Activated CD4-positive, alpha-beta T cell treated with anti-CD3 and anti-CD28 coated beads, Interleukin-2, amount 10 ng/mL, durations not matched to agents 7 days and 5 days (primary cell): Measurements from ENCODE around the gene MDC1. TPM values are rescaled to one million over a fixed set of nuclear protein-coding genes. Genes with fewer than 3 reads are reported as not detected.
A peak's percentile ranks its signal among the peaks of the same experiment; 100 is the strongest.
"Not testable (repeated sequence)": the region's sequence is repeated elsewhere in the genome, so short reads cannot be mapped to it uniquely, and the experiment has no call there.

Experiments
- CTCF ChIA-PET: fragments of 350-600 bp; sonication (Branson Sonifier 250); formaldehyde crosslinking; loops from one replicate; lab custom pipeline; 2021; ENCODE audit warnings: antibody characterized with exemption; lab: Charles Lee
- POLR2A ChIA-PET: fragments of 350-600 bp; sonication (Branson Sonifier 250); formaldehyde crosslinking; loops from one replicate; lab custom pipeline; 2021; ENCODE audit warnings: antibody characterized with exemption; lab: Charles Lee
- DNase-seq: peaks from one replicate; pipeline ENCODE4 v3.0.0-alpha.2; 2020
- H3K27ac Mint-ChIP-seq: one replicate; pipeline ENCODE4 v1.8.0; 2021; ENCODE audit warnings: mild to moderate bottlenecking, moderate library complexity, mixed read lengths
- H3K27me3 Mint-ChIP-seq: one replicate; pipeline ENCODE4 v1.8.0; 2021; ENCODE audit warnings: mixed read lengths
- H3K36me3 Mint-ChIP-seq: one replicate; pipeline ENCODE4 v1.8.0; 2021; ENCODE audit warnings: low read depth, mixed read lengths
- H3K4me1 Mint-ChIP-seq: one replicate; pipeline ENCODE4 v1.8.0; 2021; ENCODE audit warnings: mixed read lengths
- H3K4me3 Mint-ChIP-seq: one replicate; pipeline ENCODE4 v1.8.0; 2021; ENCODE audit warnings: mild to moderate bottlenecking, moderate library complexity, mixed read lengths
- H3K9me3 Mint-ChIP-seq: one replicate; pipeline ENCODE4 v1.8.0; 2021; ENCODE audit warnings: mixed read lengths
- total RNA-seq, 2 experiments: library from RNA; stranded (reverse); gene quantifications; one replicate each; pipeline ENCODE4 v1.2.3, GENCODE V29; 2021

MDC1 gene
- total RNA-seq, 2 experiments from 2014 or later = 46.8 to 53.2 TPM

GRCh38 chr6:30679765-30680535 is 37.1 kb downstream of the MDC1 start:
- H3K4me1 Mint-ChIP-seq = peaks cover 29% of the 10 kb centered on the region
- peaks cover 84% of the 10 kb centered on the region for H3K36me3 Mint-ChIP-seq
- POLR2A ChIA-PET = interaction anchor here (1.4 to 1.6 kb wide), 2 partner anchors 42 to 48 kb away, joined by 4 to 16 read pairs; no protein-coding TSS in a partner anchor
- no peaks in the 10 kb centered on the region for H3K9me3 Mint-ChIP-seq
- no peak for DNase-seq
- CTCF ChIA-PET = interaction anchor here (0.5 to 12.7 kb wide), 13 partner anchors 7 to 140 kb away, joined by 3 to 476 read pairs (median 5); partner anchors contain the start of genes ABCF1, DHX16, MDC1 and TUBB
- no peaks in the 10 kb centered on the region for H3K27me3 Mint-ChIP-seq
- H3K4me3 Mint-ChIP-seq = peak overlapping the region; percentile 100
- H3K27ac Mint-ChIP-seq = peak overlapping the region; percentile 89

DNA sequence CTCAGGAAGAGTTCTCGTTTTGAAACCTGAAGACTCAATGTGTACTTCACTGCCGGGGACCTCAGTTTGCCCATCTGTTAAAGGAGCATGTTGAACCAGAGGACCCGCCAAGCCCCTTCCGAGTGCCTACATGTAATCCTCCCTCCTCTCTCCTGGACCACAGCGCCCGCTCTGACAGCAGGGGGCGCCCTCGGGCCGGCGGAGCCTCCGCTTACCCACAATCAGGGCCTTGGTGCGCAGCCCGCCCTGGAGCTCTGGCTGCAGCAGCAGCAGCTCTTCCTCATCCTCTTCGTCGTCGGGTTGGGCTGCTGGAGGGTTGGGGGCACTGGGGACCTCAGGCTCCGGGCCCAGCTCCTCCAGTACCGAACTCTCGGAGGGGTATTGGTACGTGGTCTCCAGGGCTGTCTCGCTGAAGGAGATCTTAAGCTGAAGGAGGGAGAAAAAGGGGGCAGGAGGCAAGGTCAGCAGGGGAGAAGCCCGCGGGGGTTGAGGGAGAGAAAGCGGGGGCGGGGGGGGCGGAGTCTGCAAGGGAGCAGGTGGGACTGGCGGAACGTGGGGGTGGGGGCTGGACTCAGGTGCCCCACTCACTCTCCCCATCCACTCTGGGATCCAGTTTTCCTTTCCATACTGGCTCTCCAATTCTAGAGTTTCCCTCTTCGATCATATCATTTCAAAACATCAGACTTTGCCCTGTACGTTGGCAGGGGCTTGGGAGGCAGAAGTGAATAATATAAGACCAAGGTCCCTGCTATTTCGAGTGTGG is 37.9 kb downstream of the MDC1 start:
- POLR2A ChIA-PET = interaction anchor here (0.6 to 1.6 kb wide), 6 partner anchors 38 to 56 kb away, joined by 3 to 16 read pairs (median 4); partner anchors contain the start of gene MDC1
- Mint-ChIP-seq H3K36me3 (peaks cover 78% of the 10 kb centered on the region), H3K4me1 (peaks cover 29% of the 10 kb centered on the region), H3K27me3 (no peaks in the 10 kb centered on the region), H3K27ac (peak overlapping the region; percentile 73), H3K9me3 (no peaks in the 10 kb centered on the region), H3K4me3 (peak overlapping the region; percentile 100)
- DNase-seq = peak; percentile 92
- CTCF ChIA-PET = interaction anchor here (0.6 to 12.7 kb wide), 31 partner anchors 9 to 401 kb away, joined by 3 to 476 read pairs (median 4); partner anchors contain the start of genes ABCF1, MDC1, MRPS18B and PPP1R10

DNA sequence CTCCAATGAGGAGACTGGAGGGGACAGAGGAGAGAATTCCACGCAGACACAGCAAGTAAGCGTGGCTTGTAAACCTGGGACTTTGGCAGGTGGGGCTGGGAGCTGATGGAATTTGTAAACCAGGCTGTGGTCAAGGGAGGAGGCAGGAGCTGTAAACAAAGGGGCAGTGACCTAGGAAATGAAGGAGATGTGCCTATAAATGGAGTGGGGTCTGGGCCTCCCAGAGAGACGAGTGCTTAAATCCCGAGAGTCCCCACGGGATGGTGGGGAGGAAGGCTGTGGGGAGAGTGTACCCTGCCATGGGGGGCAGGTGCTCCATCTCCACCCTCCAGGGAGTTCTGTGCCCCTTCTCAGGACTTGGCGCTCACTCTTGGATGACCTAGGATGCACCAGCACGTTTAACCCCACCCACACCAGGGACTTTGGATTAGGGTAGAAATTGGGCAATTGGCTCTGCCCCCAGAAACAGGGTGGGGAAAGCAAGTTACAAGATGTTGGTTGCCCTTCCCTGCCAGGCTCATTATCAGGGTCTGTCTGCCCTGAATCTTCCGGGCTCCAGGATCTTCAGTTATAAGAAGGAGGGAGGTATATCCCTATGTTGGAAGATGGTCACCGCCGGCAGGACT is 40.3 kb downstream of the MDC1 start:
- ChIA-PET CTCF (interaction anchor here (0.6 to 12.7 kb wide), 2 partner anchors 20 to 48 kb away, joined by 5 to 476 read pairs; partner anchors contain the start of genes MDC1 and TUBB), POLR2A (no interaction called here)
- Mint-ChIP-seq H3K4me1 (peaks cover 41% of the 10 kb centered on the region), H3K36me3 (peaks cover 55% of the 10 kb centered on the region), H3K9me3 (no peaks in the 10 kb centered on the region), H3K4me3 (no peak overlapping the region), H3K27me3 (no peaks in the 10 kb centered on the region), H3K27ac (peak overlapping the region; percentile 26)
- DNase-seq = no peak

- Mint-ChIP-seq H3K4me1 (peaks cover 45% of the 10 kb centered on the region), H3K27ac (peak within 1 kb of the TSS; percentile 84), H3K4me3 (peak within 1 kb of the TSS; percentile 91), H3K36me3 (peaks cover 41% of the 10 kb centered on the region), H3K27me3 (no peaks in the 10 kb centered on the region), H3K9me3 (no peaks in the 10 kb centered on the region)
- ChIA-PET POLR2A (interaction anchor here (0.5 to 1.0 kb wide), 3 partner anchors 21 to 876 kb away, joined by 3 to 4 read pairs (median 3); no protein-coding TSS in a partner anchor), CTCF (interaction anchor here (0.6 to 3.0 kb wide), 28 partner anchors 8 to 206 kb away, joined by 3 to 20 read pairs (median 5); partner anchors contain the start of genes ATAT1, MDC1 and MRPS18B)
- DNase-seq = peak; percentile 96
Measured at GRCh38 chr6:30672445-30673253, 44.4 kb downstream of the MDC1 start, which contains the start of gene DHX16. Gene DHX16 (minus strand): TSS chr6:30673006. CDS start chr6:30672841, 165 bp downstream.

GRCh38 chr6:30670760-30671527 is 46.1 kb downstream of the MDC1 start:
- H3K4me1 Mint-ChIP-seq = peaks cover 42% of the 10 kb centered on the region
- H3K27ac Mint-ChIP-seq = peak overlapping the region; percentile 15
- DNase-seq = no peak
- peaks cover 29% of the 10 kb centered on the region for H3K36me3 Mint-ChIP-seq
- no peaks in the 10 kb centered on the region for H3K9me3 Mint-ChIP-seq
- ChIA-PET CTCF (interaction anchor here (1.4 to 3.0 kb wide), 5 partner anchors 10 to 123 kb away, joined by 3 to 20 read pairs (median 13); no protein-coding TSS in a partner anchor), POLR2A (no interaction called here)
- no peaks in the 10 kb centered on the region for H3K27me3 Mint-ChIP-seq
- H3K4me3 Mint-ChIP-seq = peak overlapping the region; percentile 91

GRCh38 chr6:30666300-30666699 is 50.8 kb downstream of the MDC1 start:
- H3K4me3 Mint-ChIP-seq, H3K27me3 Mint-ChIP-seq, POLR2A ChIA-PET, DNase-seq, H3K9me3 Mint-ChIP-seq: not testable (repeated sequence)
- CTCF ChIA-PET = interaction anchor here (0.6 to 2.3 kb wide), 4 partner anchors 13 to 44 kb away, joined by 3 to 11 read pairs (median 4); no protein-coding TSS in a partner anchor
- Mint-ChIP-seq H3K36me3 (peaks cover 51% of the 10 kb centered on the region), H3K27ac (peak overlapping the region; percentile 28), H3K4me1 (peaks cover 29% of the 10 kb centered on the region)

DNA sequence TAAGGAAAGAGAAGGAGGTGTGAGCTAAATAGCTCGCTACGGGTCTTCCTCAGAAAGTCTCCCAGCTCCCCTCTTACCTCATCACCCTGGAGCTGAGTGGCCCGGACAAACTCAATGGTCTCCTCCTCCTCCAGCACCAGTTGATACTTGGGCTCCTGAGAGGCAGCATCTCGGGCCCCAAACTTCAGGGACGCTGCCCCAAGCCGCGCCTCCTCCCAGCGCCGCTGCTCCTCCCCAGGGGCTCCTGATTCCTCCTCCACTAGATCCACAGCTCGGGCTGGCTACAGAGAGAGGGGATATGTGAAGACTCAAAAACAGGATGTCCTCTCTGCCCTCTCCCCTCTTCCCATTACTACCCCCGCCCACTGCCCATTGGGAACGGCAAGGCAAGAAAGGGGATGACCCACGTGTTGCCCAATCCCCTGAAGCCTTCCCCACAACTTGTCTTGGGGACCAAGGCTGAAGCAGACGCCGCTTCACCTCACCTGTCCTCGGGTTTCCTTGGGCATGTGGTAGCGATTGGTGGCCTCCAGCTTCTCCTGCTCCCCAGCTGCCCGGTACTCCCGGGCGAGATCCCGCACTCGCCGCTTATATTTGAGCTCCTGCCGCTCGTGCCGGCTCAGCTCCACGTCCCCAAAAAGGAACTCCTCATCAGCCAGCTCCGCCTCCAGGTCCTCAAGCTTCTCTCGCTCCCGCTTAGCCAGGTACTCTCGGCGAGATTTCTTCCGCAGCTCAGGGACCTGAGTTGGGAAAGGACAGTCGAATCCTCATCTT is 51.9 kb downstream of the MDC1 start:
- H3K4me3 Mint-ChIP-seq = no peak overlapping the region
- H3K9me3 Mint-ChIP-seq = no peaks in the 10 kb centered on the region
- CTCF ChIA-PET = interaction anchor here (0.8 to 2.3 kb wide), 9 partner anchors 12 to 129 kb away, joined by 3 to 11 read pairs (median 4); partner anchors contain the start of gene MDC1
- H3K4me1 Mint-ChIP-seq = peaks cover 19% of the 10 kb centered on the region
- H3K36me3 Mint-ChIP-seq = peaks cover 45% of the 10 kb centered on the region
- H3K27me3 Mint-ChIP-seq = no peaks in the 10 kb centered on the region
- H3K27ac Mint-ChIP-seq = no peak overlapping the region
- no peak for DNase-seq
- POLR2A ChIA-PET = no interaction called here

GRCh38 chr6:30657922-30658321 is 59.2 kb downstream of the MDC1 start:
- not testable (repeated sequence) for H3K27ac Mint-ChIP-seq

GRCh38 chr6:30657454-30657853 is 59.6 kb downstream of the MDC1 start:
- Mint-ChIP-seq H3K9me3 (no peaks in the 10 kb centered on the region), H3K4me3 (no peak overlapping the region), H3K4me1 (peaks cover 2% of the 10 kb centered on the region), H3K27me3 (no peaks in the 10 kb centered on the region), H3K27ac (no peak overlapping the region), H3K36me3 (peaks cover 43% of the 10 kb centered on the region)
- CTCF ChIA-PET = interaction anchor here (0.8 to 1.7 kb wide), 5 partner anchors 14 to 65 kb away, joined by 3 to 5 read pairs (median 4); partner anchors contain the start of gene DHX16
- POLR2A ChIA-PET = no interaction called here
- DNase-seq = no peak

More at GRCh38 chr6:30657922-30658321, 59.2 kb downstream of the MDC1 start:
- DNase-seq, POLR2A ChIA-PET, H3K4me1 Mint-ChIP-seq, H3K27me3 Mint-ChIP-seq, H3K4me3 Mint-ChIP-seq, H3K9me3 Mint-ChIP-seq: not testable (repeated sequence)
- H3K36me3 Mint-ChIP-seq = peaks cover 47% of the 10 kb centered on the region
- CTCF ChIA-PET = interaction anchor here (1.3 to 2.5 kb wide), 4 partner anchors 9 to 73 kb away, joined by 3 to 5 read pairs (median 5); partner anchors contain the start of gene DHX16

DNA sequence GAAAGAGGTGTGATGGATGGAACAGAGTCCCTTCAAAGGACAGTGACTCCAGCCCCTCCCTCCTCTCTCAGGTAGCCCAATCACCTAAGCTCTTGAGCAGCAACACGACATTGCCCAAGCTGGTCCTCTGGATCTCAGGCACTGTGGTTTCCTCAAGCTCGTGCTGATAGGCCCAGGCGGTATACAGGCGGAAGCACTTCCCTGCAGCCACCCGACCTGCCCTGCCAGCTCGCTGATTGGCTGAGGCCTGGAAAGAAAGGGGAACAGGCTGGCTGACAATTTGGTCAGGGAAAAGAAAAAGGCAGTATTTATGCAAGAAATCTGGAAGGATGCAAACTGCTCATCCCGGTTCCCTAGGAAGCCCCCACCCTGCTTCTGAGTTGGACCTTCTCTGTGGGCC is 60.6 kb downstream of the MDC1 start:
- Mint-ChIP-seq H3K4me1 (peaks cover 2% of the 10 kb centered on the region), H3K36me3 (peaks cover 43% of the 10 kb centered on the region), H3K9me3 (no peaks in the 10 kb centered on the region), H3K27me3 (no peaks in the 10 kb centered on the region), H3K4me3 (no peak overlapping the region), H3K27ac (no peak overlapping the region)
- ChIA-PET POLR2A (no interaction called here), CTCF (interaction anchor here (0.8 to 1.5 kb wide), 6 partner anchors 13 to 115 kb away, joined by 3 to 4 read pairs (median 3); no protein-coding TSS in a partner anchor)
- no peak for DNase-seq
